ENCODE measurements around the gene TRPC5OS.

The TRPC5OS gene

DNA sequence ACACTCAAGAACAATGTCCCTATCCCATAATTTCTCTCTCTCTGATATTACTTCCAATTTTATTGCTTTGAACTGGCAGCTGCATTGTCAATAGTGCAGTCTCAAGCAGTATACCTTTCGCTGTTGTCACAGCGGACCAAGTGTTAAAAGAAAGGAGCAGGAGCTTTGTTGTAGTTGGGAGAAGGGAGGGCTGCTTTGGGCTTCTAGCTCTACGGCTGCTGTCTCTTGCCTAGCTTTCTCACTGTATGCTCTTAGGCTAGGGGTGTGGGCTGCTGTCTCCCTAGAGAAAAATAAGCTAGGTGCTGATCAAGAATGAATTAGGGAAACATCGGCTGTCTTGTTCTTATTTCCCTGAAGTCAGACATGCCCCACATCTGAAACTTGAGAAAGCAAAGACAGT is 52.5 kb downstream of the TRPC5OS start:
- no peak for TF ChIP-seq JUND (IDR thresholded peaks at IDR 0.05; ENCODE audit: low read depth)
- in situ Hi-C loops (cut with HindIII; ENCODE audit: low pct_unique_long_range_greater_than_20kb, low sequenced_read_pairs): no loop called here
- no peak for DNase-seq (ENCODE audit: low read depth in 1 of 2, low spot score in 1 of 2)
